Jurkat, Clone E6-1 (cell line): Measurements from ENCODE around the gene GXYLT1.
"Not testable (repeated sequence)": the region's sequence is repeated elsewhere in the genome, so short reads cannot be mapped to it uniquely, and the experiment has no call there.

Source experiments
- DNase-seq: peaks from one replicate; pipeline ENCODE4 v3.0.0-alpha.2; 2011; ENCODE audit warnings: low read depth, low spot score
- H3K4me3 ChIP-seq: 2 replicates; pipeline ENCODE4 v1.5.1; 2011; ENCODE audit warnings: mild to moderate bottlenecking, low read length, control low read depth, moderate library complexity

The GXYLT1 gene

DNA sequence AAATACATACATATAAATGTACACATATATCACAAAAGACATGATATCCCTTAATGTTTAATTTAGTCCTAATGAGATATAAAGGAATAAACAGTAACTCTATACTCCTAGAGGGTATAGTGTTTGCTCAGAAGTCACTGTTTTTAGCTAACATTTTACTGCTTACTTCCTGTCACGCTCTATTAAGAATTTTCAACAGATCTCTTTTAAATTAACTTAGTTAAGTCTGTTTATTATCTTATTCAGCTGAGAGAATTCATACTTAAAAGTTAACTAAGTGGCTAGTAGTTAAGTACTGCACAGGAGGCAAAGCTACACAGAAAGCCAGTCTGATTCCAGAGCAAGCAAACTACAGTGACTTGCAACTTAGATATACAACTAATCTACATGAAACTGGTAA is 39.9 kb downstream of the GXYLT1 start:
- H3K4me3 ChIP-seq: no peak overlapping the region
- DNase-seq: no peak

DNA sequence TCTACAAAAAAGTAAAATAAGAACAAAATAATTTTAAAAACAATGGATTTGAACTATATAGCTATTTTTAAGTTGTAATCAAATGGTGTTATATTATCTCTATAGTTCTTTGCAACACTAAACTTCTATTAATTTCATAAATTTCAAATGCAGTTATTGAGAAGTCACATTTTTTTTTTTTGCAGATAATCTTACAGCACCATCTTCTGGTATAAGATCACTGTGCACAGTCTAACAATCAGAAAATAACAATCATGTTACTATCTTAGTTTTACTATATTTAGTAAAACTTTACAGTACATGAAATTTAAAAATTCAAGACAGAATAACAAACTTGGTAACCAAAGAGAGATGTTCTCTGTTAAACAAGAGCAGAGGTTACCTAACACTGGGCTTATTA is 40.6 kb downstream of the GXYLT1 start:
- no peak overlapping the region for H3K4me3 ChIP-seq
- DNase-seq: no peak

DNA sequence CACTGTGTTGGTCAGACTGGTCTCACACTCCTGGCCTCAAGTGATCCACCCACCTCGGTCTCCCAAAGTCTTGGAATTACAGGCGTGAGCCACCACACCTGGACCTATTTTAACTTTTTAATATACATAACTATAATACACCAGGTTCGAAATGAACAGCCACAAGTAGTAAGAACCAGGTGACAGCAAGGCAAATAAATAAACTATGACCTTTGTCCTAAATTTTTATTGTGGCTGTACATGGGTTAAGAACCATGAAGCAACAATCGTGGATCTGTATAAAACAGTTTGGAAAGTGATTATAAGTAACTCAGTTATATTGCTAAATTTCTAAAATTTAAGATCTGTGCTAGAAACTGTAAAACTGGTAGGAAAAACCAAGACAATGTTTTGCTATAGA is 41.5 kb downstream of the GXYLT1 start:
- no peak for DNase-seq
- H3K4me3 ChIP-seq: no peak overlapping the region

DNA sequence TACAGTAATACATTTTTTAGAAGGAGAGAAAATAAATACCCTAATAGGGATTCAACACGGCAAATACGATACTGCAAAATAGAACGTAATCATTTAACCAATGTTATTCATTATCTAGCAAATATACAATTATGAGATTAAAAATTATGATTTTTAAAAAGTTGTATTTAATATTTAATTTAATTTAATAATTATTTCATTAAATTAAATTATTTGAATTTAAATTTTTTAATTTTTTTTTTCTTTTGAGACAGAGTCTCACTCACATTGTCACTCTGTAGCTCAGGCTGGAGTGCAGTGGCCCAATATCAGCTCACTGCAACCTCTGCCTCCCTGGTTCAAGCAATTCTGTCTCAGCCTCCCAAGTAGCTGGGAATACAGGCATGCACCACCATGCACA is 42.0 kb downstream of the GXYLT1 start:
- no peak for DNase-seq
- no peak overlapping the region for H3K4me3 ChIP-seq

DNA sequence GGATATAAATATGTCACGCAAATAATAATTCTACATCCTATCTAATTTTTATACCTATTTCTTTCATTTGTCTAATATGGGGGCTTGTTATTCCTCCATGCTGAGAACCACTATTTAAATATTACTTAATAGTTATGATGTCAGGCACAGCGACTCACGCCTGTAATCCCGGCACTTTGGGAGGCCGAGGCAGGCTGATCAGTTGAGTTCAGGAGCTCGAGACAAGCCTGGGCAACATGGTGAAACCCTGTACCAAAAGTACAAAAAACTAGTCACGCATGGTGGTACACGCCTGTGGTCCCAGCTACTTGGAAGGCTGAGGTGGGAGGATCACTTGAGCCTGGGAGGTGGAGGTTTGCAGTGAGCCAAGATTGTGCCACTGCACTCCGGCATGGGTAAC is 45.2 kb downstream of the GXYLT1 start:
- DNase-seq: no peak
- H3K4me3 ChIP-seq: no peak overlapping the region

DNA sequence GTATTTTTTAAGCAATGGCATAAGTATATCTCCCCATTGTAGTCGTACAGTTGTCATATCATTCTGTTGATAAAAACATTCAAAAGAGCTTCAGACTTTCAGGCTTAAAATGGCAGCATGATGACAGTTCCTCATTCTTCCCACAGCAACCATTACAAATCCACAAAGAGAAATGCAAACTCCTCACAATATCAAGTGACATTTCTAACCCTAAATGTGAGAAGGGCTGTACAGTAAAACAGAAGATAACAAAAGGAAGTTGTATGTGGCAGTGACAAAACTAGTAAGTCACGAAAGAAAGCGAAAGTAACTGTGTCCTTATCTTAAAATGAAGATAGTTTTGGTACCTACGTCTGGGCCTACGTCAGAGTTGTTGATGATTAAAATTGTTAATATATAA is 46.7 kb downstream of the GXYLT1 start:
- no peak overlapping the region for H3K4me3 ChIP-seq
- DNase-seq: no peak

DNA sequence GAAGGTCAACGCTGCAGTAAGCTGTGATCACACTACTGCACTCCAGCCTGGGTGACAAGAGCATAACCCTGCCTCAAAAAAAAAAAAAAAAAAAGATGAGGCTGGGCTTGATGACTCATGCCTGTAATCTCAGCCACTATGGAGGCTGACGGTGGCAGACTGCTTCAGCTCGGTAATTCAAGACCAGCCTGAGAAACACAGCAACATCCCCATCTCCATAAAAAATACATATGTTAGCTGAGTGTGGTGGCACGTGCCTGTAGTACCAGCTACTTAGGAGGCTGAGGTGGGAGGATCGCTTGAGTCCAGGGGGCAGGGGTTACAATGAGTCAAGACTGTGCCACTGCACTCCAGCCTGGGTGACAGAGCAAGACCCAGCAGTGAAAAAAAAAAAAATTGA is 50.4 kb downstream of the GXYLT1 start:
- no peak for DNase-seq
- H3K4me3 ChIP-seq: no peak overlapping the region

DNA sequence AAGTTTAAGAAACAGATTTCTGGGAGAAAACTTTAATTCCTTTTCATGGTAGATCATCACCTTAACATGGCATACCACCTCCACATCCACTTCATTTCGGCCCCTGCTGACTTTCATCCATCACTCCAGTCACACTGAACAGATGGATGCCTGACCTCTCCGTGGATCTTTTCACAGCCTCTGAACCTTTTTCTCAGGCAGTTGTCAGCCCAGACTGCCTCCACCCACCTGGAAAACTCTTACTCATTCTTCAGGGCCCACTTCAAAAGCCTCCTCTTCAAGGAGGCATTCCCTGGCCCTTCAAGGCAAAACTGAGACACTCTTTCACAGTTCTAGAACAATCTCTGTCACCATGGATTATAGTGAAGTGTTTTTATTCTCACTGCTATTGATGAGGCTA is 52.9 kb downstream of the GXYLT1 start:
- no peak overlapping the region for H3K4me3 ChIP-seq
- no peak for DNase-seq

DNA sequence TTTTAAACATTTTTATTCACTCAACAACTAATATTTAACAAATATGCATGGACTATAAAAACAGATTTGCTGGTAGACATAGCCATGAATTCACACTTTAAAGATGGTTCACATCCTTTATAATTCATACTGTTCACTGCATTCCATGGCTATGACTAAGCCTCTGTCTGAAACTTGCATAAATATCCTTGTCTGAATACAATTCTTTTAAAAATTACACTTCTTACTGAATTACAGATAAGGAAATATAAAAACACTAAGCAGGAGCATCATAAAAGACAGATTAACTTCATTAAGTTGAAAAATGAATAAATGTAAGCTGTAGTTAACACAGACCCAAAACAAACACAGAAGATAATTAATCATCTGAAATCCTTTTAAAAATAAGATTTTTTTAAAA is 53.8 kb downstream of the GXYLT1 start:
- no peak overlapping the region for H3K4me3 ChIP-seq
- no peak for DNase-seq

DNA sequence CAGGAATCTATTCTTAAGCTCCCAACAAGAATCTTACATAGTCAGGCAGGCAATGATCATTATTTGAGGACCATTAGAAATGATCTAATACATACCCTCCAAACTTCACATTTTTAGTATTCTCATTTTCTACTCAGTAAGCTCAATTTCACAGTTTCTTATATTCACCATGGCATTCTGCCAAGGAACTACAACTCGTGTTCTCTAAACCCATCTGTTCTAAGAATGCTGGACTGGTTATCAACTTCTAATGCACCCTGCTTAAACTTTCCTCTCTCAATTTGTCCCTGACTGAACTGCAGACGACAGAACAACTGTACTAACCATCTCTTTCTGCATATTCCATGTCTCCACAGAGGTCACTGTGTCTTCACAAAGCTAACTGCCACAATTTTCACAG is 58.6 kb downstream of the GXYLT1 start:
- no peak for DNase-seq

DNA sequence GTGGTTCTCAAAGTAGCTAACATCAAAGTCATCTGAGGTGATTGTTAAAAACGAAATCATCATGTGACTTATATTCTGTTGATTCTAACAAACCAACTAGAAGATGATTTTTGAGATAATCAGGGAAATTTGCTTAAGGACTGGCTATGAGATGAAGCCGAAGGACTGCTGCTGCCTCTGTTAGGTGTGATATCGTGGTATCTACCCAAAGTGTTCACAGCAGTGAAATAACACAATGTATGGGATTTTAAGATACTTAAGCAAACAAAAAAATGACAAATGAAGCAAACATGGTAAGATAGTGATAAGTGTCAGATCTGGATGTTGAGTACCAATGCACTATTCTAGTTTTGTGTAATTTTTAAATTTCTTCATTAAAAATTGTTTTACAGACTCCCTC is 59.1 kb downstream of the GXYLT1 start:
- H3K4me3 ChIP-seq: no peak overlapping the region
- no peak for DNase-seq

More for the DNA sequence above, 58.6 kb downstream of the GXYLT1 start:
- no peak overlapping the region for H3K4me3 ChIP-seq

DNA sequence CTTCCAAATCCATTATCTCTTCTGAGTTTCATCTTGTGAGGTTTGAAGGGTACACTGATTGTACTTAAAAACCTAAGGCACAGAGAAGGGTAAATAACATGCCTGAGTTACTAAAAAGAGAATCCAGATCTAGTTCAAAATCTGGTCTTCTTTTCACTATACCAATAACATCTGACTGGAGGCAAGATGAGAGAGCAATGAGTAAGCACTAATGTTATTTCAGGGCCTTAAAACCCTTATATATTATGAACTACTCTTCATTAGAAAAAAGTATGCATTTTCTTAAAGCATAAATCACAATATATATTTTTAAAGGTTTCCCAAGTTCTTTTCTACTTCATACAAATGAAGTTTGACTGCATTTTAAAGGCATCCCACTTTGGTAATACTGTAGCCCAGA is 60.2 kb downstream of the GXYLT1 start:
- H3K4me3 ChIP-seq: no peak overlapping the region
- no peak for DNase-seq

DNA sequence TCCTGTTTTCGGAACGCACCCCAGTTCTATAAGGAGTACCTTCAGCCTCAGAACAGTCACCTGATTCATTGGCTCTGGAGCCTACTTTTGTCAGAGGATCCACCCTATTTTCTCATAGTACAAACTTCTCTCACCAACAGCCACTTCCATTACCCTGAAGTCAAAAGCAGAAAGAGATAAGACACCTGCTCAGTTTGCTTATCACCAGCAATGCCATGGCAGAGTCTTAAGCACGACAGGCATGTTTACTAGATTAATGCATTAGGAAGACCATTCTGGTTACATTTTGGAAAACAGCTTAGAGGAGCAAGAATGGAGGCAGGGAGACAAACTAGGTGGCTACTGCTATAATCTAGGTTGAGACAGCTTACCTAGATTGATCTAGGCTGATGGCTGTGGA is 67.7 kb downstream of the GXYLT1 start:
- H3K4me3 ChIP-seq: no peak overlapping the region
- DNase-seq: no peak

DNA sequence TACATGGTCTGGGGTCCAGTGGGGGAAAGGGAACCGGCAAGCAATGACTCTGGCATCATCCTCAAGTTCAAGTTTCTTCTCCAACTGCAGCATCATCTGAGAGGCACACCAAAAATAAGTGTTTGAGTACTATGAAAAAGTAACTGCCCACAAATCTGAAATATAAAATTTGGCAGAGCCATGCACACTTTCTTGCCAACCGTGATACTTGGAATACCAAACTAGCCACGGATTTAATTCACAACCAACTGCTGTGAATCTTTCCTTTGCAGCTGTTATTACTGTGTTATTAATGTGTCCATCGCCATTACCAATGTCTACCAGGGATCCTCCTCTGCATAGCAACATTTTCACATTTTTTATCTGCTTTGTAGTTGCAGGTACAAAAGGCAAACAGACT is 74.6 kb downstream of the GXYLT1 start:
- no peak for DNase-seq
- no peak overlapping the region for H3K4me3 ChIP-seq

DNA sequence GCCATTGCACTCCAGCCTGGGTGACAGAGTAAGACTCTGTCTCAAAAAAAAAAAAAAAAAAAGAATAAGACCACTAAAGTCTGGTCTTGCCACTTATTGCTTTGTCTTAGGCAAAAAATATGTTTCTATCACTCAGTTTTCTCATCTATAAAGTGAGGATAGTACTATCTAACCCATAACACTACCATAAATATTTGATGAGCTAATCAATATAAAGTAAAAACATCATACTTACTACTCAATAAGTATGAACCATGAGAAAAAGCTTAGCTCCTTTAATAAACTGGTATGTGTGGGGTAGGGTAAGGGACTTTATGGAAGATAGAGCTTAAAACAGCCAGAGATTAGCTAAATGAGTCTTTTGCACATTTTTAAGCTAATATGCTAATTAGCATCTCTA is 85.5 kb downstream of the GXYLT1 start:
- H3K4me3 ChIP-seq: no peak overlapping the region
- DNase-seq: no peak

DNA sequence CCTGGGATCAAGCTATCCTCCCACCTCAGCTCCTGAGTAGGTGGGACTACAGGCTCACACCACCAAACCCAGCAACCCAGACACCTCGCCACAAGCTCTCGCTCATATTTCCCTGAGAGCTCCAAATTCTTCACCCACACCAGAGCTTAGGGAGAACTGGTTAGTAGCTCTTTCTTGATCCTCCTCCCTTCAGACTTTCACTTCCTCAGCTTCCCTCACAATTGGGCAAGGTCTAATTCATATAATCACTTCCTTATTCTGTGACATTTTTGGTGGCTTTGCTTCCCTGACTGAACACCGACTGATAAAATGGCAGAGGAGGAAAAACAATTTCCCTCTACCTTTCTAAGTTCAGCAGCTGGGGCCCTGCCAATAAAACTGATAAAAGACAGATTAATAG is 88.5 kb downstream of the GXYLT1 start:
- DNase-seq: no peak
- H3K4me3 ChIP-seq: no peak overlapping the region

DNA sequence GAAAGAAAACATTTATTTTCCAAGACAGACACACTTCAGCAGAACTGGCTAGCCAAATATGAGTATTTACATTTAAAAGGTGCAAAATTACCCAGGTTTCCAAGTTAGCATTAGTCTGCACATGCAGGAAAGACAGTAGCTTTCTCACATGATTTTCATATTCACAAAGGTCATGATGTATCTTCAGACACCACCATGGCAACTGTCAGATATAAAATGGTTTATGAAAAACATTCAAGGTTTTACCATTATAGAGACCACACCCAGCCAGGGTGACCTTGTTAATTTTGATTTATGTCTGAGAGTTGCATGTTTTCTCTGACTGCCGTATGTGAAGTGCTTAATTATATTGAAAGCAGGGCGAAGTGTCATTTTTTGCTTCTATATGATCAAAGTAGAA is 91.2 kb downstream of the GXYLT1 start:
- no peak for DNase-seq
- H3K4me3 ChIP-seq: no peak overlapping the region

DNA sequence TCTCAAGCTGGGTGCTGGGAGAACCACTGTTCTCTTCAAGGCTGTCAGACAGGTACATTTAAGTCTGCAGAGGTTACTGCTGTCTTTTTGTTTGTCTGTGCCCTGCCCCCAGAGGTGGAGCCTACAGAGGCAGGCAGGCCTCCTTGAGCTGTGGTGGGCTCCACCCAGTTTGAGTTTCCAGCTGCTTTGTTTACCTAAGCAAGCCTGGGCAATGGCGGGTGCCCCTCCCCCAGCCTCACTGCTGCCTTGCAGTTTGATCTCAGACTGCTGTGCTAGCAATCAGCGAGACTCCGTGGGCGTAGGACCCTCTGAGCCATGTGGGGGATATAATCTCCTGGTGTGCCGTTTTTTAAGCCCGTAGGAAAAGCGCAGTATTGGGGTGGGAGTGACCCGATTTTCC is 95.7 kb downstream of the GXYLT1 start:
- not testable (repeated sequence) for DNase-seq, H3K4me3 ChIP-seq

DNA sequence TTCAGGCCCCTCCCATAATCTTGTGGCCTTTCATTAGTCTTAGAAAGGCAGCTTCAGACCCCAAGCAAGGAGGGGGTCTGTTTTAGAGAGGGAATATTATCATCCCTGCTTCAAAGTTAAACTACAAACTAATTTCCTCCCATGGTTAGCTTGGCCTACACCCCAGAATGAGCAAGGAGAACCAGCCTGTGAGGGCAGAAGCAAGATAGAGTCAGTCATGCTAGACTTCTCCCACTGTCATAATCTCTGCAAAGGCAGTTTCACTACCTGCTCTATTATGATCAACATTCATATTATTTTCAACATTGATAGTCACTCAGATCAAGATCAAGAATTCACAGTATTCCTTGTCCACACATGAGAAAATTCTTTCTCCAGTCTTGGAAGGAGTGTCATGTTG is 105.1 kb downstream of the GXYLT1 start:
- no peak overlapping the region for H3K4me3 ChIP-seq
- no peak for DNase-seq

DNA sequence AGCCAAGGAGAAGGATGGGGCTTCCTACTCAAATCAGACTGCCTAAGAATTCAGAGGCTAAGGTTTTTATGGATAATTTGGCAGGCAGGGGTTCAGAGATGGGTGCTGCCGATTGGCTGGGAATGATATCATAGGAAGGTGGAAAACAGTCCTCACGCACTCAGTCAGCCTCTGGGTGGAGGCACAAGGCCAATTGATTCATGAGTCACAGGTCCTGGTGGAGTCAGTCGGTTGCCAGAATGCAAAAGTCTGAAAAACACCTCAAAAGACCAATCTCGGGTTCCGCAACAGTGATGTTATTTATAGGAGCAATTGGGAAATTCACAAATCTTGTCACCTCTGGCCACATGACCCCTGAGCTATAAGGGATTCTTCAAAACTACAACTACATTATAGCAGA is 105.5 kb downstream of the GXYLT1 start:
- no peak for DNase-seq
- no peak overlapping the region for H3K4me3 ChIP-seq

DNA sequence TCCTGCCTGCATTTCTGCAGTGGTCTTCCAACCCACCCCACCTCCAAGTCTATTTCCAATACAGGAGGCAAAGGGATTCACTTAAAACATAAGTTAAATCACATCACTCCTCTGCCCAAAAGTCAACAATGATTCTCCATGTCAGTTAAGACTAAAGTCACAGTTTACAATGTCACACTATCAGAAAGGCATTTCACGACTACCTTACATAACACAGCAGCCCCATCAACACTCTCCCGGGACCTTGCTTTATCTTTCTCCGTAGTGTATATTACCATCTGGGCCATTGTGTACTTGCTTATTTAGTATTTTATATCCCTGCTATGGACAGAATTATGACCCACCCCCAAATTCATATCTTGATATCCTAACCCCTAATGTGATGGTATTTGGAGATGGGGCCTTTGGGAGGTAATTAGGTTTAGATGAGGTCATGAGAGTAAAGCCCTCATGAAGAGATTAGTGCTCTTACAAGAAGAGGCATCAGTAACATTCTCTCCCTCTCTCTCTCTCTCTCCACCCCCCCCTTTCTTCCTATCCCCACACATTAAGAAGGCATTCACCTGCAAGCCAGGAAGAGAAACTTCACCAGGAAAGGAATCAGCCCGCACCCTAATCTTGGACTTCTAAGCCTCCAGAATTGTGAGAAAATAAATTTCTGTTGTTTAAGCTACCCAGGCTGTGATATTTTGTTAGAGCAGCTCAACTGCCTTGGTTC is 112.7 kb downstream of the GXYLT1 start:
- H3K4me3 ChIP-seq: no peak overlapping the region
- no peak for DNase-seq
